HL-60 (cell line): ENCODE measurements around the gene CENPC.

Experiments
- DNase-seq, 2 experiments: peaks; one replicate each; pipeline ENCODE4 v3.0.0-alpha.2; 2010 to 2020; ENCODE audit warnings: low read depth in 1 of 2, low spot score in 1 of 2
- H3K27ac ChIP-seq: fragments of 250-450 bp; sonication (Bioruptor Pico); replicated peaks from 2 replicates; pipeline ENCODE4 v1.5.1; 2020; ENCODE audit warnings: mild to moderate bottlenecking, moderate library complexity
- H3K27me3 ChIP-seq: fragments of 250-450 bp; sonication (Bioruptor Pico); 2 replicates; pipeline ENCODE4 v1.5.1; 2021; ENCODE audit warnings: mild to moderate bottlenecking, moderate library complexity; ENCODE audit not compliant: insufficient read depth, poor library complexity, severe bottlenecking
- H3K4me3 ChIP-seq: replicated peaks from 2 replicates; pipeline ENCODE4 v1.5.1; 2011; ENCODE audit warnings: mild to moderate bottlenecking, control low read depth, low read length; ENCODE audit not compliant: insufficient read depth
- GABPA ChIP-seq: IDR thresholded peaks from 2 replicates; pipeline ENCODE4 v1.6.1; 2012; ENCODE audit warnings: low read depth
- POLR2AphosphoS5 ChIP-seq: IDR thresholded peaks from 2 replicates; pipeline ENCODE4 v1.6.1; 2012; ENCODE audit warnings: low read depth
- REST ChIP-seq: IDR thresholded peaks from 2 replicates; pipeline ENCODE4 v1.6.1; 2012; ENCODE audit warnings: low read depth; ENCODE audit not compliant: insufficient replicate concordance
- SPI1 ChIP-seq: IDR thresholded peaks from 2 replicates; pipeline ENCODE4 v1.6.1; 2012; ENCODE audit warnings: low read depth, mild to moderate bottlenecking, borderline replicate concordance
- TF ChIP-seq, protein P1 (sequence below): IDR thresholded peaks from one replicate; pipeline ENCODE4 v1.5.1; 2011; ENCODE audit warnings: low read length, control low read depth, inconsistent platforms; ENCODE audit not compliant: insufficient read depth

The CENPC gene

DNA sequence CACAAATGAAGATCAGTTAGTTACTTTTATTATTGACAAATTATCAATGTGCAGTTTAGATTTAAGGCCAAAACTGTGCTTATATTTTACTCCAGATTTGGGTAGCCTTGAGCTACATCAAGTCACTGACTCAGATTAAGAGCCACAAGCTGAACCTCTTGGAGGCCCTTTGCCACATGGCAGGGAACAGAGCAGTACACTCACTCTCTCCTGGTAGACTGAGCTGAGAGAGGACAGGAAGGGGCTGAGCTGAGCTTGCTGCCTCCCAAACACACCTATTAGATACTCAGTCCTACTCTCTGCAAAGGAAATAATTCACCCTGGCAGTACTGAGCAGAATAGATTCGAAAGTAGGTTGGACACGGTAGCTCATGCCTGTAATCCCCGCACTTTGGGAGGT is 21.0 kb upstream of the CENPC start:
- Histone ChIP-seq H3K27ac (no peak overlapping the region), H3K27me3 (no peaks in the 10 kb centered on the region), H3K4me3 (no peak overlapping the region)
- no peak for TF ChIP-seq REST
- TF ChIP-seq, protein P1, sequence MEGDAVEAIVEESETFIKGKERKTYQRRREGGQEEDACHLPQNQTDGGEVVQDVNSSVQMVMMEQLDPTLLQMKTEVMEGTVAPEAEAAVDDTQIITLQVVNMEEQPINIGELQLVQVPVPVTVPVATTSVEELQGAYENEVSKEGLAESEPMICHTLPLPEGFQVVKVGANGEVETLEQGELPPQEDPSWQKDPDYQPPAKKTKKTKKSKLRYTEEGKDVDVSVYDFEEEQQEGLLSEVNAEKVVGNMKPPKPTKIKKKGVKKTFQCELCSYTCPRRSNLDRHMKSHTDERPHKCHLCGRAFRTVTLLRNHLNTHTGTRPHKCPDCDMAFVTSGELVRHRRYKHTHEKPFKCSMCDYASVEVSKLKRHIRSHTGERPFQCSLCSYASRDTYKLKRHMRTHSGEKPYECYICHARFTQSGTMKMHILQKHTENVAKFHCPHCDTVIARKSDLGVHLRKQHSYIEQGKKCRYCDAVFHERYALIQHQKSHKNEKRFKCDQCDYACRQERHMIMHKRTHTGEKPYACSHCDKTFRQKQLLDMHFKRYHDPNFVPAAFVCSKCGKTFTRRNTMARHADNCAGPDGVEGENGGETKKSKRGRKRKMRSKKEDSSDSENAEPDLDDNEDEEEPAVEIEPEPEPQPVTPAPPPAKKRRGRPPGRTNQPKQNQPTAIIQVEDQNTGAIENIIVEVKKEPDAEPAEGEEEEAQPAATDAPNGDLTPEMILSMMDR = no peak
- TF ChIP-seq POLR2AphosphoS5 = no peak
- TF ChIP-seq SPI1 = no peak
- TF ChIP-seq GABPA = no peak
- DNase-seq = no peak

DNA sequence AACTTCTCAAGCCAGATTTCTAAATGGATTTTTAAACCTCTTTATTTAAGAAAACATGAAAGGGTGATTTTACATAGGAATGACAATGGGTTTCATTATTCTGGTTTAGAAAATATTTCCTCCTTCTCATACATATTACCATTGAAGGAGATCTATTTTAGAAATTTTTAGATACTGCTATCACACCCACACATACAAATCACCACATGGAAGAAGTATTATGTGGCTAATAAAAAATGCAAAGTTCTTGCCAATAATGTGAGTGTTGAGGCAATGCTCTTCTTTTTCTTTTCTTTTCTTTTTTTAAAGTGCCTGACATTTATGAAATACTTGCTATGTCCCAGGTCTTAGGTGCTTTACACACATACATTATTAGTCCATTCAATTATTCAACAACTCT is 20.0 kb upstream of the CENPC start:
- no peaks in the 10 kb centered on the region for H3K27me3 ChIP-seq
- H3K27ac ChIP-seq = no peak overlapping the region
- no peak for TF ChIP-seq POLR2AphosphoS5
- TF ChIP-seq REST = no peak
- TF ChIP-seq, protein P1 = no peak
- TF ChIP-seq GABPA = no peak
- no peak overlapping the region for H3K4me3 ChIP-seq
- no peak for DNase-seq

DNA sequence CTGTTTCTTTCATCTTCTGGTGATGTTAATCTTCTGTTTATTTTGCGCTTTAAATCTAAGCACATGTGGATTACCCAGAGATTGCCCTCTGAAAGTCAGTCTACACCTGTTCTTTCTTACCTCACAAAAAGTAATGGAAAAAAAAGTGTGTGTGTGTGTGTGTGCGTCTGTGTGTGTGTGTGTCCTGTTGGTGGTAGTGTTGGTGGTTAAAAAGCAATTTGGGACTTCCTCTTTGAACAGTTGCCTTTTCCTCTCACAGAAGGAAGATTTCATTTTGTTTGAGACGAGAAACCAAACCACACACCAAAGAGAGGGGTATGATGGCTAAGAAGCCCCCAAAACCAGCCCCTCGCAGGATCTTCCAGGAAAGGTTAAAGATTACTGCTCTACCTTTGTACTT is 13.2 kb upstream of the CENPC start, which contains the start of gene STAP1:
Gene STAP1 (plus strand): TSS at position 235 of the 400 bp plus-strand sequence. CDS start 83 bp downstream, at position 318.
- H3K4me3 ChIP-seq = 0 out of 2 replicates have a peak within 1 kb of the TSS, but pooled peaks have one; percentile 28
- TF ChIP-seq GABPA (peak; percentile 55; the same call in 1 of the 2 replicates), SPI1 (peak; percentile 95), POLR2AphosphoS5 (peak; percentile 57; the same call in 1 of the 2 replicates)
- TF ChIP-seq, protein P1 = no peak
- peak; percentile 35 to 66 for DNase-seq
- peak within 1 kb of the TSS; percentile 62 for H3K27ac ChIP-seq
- no peaks in the 10 kb centered on the region for H3K27me3 ChIP-seq

GRCh38 chr4:67556436-67556835 is 11.1 kb upstream of the CENPC start:
- Histone ChIP-seq H3K27ac (no peak overlapping the region), H3K27me3 (no peaks in the 10 kb centered on the region), H3K4me3 (no peak overlapping the region)
- no peak for DNase-seq
- TF ChIP-seq REST = no peak
- no peak for TF ChIP-seq POLR2AphosphoS5
- no peak for TF ChIP-seq GABPA
- TF ChIP-seq, protein P1 = no peak
- TF ChIP-seq SPI1 = no peak
